ENCODE data around the gene KLHDC8B.

Gene KLHDC8B

GRCh38 chr3:49158792-49159191 lies 12.6 kb upstream of the KLHDC8B start:
- no peak for DNase-seq (ENCODE audit: low spot score)

- DNase-seq (ENCODE audit: low spot score) = no peak
Observed at GRCh38 chr3:49161197-49161596, 10.2 kb upstream of the KLHDC8B start.

GRCh38 chr3:49161808-49162530 lies 9.4 kb upstream of the KLHDC8B start:
- DNase-seq (ENCODE audit: low spot score) = no peak

GRCh38 chr3:49162751-49163419 lies 8.5 kb upstream of the KLHDC8B start:
- DNase-seq (ENCODE audit: low spot score) = no peak

GRCh38 chr3:49163609-49164008 lies 7.8 kb upstream of the KLHDC8B start:
- no peak for DNase-seq (ENCODE audit: low spot score)

GRCh38 chr3:49164983-49165720 lies 6.2 kb upstream of the KLHDC8B start:
- no peak for DNase-seq (ENCODE audit: low spot score)

GRCh38 chr3:49165771-49166751 lies 5.3 kb upstream of the KLHDC8B start, which contains the start of gene CCDC71:
Gene CCDC71 (minus strand): TSS chr3:49166331. CDS start chr3:49164208, 2,123 bp downstream.
- peak; percentile 67 for DNase-seq (ENCODE audit: low spot score)

- no peak for DNase-seq (ENCODE audit: low spot score)
Observed at GRCh38 chr3:49166752-49167556, 4.4 kb upstream of the KLHDC8B start.

- no peak for DNase-seq (ENCODE audit: low spot score)
Observed at GRCh38 chr3:49170744-49171118, 667 bp upstream of the KLHDC8B start.

- DNase-seq (ENCODE audit: low spot score) = no peak
Observed at GRCh38 chr3:49171775-49172500, 540 bp downstream of the KLHDC8B start.

- DNase-seq (ENCODE audit: low spot score) = no peak
Observed at GRCh38 chr3:49172551-49173041, 1.2 kb downstream of the KLHDC8B start.

- no peak for DNase-seq (ENCODE audit: low spot score)
Observed at GRCh38 chr3:49173116-49173791, 1.9 kb downstream of the KLHDC8B start.

- DNase-seq (ENCODE audit: low spot score) = no peak
Observed at GRCh38 chr3:49173792-49174170, 2.4 kb downstream of the KLHDC8B start.

GRCh38 chr3:49174397-49174985 lies 3.1 kb downstream of the KLHDC8B start:
- no peak for DNase-seq (ENCODE audit: low spot score)

GRCh38 chr3:49175530-49175929 lies 4.1 kb downstream of the KLHDC8B start:
- DNase-seq (ENCODE audit: low spot score) = no peak

GRCh38 chr3:49177073-49177472 lies 5.7 kb downstream of the KLHDC8B start:
- DNase-seq (ENCODE audit: low spot score) = no peak

GRCh38 chr3:49180116-49180515 lies 8.7 kb downstream of the KLHDC8B start:
- no peak for DNase-seq (ENCODE audit: low spot score)

GRCh38 chr3:49181351-49181750 lies 10.0 kb downstream of the KLHDC8B start:
- no peak for DNase-seq (ENCODE audit: low spot score)

GRCh38 chr3:49182682-49183081 lies 11.3 kb downstream of the KLHDC8B start:
- DNase-seq (ENCODE audit: low spot score) = no peak
